GM19452 (cell line): ENCODE results near the gene FAR2.
"Not testable (repeated sequence)": the region's sequence is repeated elsewhere in the genome, so short reads cannot be mapped to it uniquely, and the experiment has no call there.

Experiments used
- ATAC-seq: cut with Tn5 transposase; IDR thresholded peaks from one replicate; pipeline ENCODE4 v1.9.1; 2021; ENCODE audit not compliant: unreplicated experiment

The FAR2 gene

DNA sequence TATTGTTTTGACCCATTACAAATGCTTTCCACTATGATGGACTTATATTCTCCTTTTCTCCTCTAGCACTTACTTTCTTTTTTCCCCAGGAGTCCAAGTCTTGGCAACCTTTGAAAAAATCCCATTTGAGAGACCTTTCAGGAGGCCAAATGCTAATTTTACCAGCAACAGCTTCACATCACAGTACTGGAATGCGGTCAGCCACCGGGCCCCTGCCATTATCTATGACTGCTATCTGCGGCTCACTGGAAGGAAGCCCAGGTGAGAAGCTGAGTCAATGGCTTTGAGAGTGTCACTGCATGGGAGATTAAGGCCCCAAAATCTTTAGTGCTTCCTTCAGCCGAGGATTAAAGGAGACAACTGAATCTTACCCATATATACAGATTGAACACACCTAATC, 167.7 kb downstream of the FAR2 start:
- no peak for ATAC-seq

DNA sequence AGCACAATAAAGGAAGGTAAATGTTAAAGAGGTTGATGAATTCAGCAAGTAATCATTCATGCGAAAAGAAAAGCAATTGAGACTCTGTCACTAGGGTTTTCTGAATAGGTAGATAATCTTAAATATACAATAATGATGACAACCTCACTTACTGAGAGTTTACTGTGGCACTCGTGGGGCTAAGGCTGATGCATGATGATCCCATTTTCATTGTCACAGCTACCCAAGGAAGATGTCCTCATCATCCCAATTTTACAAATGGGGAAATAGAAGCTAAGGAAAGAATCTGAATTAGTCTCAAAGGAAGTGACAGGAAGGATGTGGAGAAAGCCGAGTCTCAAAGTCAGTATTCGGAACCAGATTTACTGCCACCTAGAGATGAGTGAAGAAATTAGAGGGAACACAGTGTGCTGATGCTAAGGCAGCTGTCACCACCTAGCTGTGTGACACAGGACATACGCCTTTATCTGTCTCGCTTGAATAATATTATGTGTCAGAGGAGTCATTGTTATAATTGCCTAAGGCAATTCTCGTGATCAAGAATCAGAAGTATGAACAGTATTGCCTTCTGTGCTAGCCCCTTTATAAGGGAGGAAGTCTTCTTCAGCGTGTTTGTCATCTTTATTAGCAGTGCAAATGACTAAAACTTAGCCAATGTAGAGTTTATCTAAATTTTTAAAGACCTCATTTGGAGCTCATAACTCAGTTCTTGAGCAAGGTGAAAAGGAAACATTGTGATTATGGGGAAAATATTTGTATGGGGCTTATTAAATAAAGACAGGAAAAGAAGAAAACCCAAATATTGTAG, 168.7 kb downstream of the FAR2 start:
- ATAC-seq: peak; percentile 98

DNA sequence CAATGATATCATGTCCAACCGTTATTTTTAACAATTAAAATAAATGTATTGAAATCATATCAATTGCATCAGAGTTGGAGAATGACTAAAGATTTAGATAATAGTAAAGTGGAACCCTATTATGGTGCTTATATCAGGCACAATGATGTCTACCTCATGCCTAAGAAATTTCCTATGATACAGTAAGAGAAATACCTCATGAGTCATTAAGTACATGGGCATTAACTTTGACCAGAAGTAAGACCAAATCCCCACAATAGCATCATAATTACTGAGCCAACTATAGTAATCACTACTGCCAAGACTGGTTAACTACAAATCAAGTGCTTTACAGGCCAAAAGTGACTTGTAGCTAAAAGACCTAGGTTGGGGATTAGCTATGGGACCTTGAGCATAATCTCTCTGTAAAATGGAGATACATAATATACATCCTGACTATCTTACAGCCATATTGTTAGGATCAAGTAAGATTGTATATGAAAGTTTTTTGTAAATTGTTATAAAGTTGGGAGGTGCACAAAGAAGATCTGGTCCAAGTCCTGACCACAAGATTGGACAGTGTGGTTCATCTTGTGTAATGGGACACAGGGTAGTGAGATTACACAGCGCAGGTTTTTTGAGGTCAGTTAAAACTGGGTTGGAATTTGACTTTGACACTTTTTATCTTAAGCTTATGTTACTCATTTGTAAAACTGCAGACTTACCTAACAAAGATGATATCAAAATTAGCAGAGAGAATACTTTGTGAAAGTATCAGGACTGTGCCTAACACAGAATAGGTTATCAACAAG, 171.4 kb downstream of the FAR2 start:
- no peak for ATAC-seq

- no peak for ATAC-seq
Measured at GRCh38 chr12:29322157-29322556, 173.1 kb downstream of the FAR2 start.

DNA sequence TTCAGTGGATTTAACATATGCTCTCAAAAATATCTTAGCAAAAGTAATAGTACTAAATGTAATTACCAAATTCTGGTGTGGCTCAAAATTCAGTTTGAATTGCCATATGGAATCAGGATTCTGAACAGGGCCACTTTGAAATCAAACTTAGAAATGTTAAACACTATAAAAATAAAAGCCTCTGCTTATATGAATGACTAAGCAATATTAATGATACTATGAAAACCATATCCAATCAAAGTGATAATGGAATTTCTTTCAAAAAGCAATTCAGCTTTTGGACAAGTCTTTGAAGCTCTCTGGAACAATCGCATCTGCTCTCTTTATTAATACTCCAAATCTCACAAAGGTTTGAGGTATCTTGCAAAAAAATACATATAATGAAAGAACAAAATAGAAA, 180.3 kb downstream of the FAR2 start:
- ATAC-seq: no peak

DNA sequence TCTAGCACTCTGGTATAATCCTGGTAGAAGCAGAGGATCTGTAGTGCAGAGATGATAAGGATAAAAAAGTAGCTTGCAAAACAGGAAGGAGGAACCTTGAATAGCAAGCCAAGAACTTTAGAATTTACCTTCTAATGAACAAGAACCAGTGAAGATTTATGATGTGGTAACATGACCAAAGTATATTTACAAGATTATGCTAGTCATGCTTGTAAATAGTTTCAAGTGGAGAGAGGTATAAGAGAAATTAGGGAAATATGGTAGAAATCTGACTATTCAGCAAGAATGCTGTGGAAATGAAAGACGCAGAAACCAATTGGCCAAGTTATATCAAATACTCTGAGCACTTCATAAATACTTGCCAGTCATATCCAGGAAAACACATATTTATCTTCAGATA, 184.1 kb downstream of the FAR2 start:
- ATAC-seq: no peak

GRCh38 chr12:29334937-29335336, 185.9 kb downstream of the FAR2 start:
- no peak for ATAC-seq

DNA sequence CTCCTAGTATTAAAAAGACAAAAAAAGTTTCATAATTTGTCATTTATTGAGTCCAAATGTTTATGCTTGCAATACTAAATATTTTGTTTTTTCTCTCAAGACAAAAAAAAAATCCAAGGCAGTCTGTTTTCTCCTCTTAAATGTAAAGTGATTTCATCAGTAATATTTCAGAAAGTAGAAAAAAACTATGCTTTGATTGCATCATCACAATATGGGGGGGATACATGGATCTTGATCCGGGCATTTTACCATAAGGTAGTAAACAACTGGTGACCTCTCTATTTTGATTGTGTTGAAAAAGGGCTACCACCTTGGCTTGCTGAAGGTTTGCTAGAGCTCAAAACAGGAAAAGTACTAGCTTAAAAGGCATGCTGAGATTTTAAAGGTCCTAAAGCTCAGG, 188.2 kb downstream of the FAR2 start:
- ATAC-seq: no peak

GRCh38 chr12:29343022-29343799, 194.1 kb downstream of the FAR2 start:
- no peak for ATAC-seq

DNA sequence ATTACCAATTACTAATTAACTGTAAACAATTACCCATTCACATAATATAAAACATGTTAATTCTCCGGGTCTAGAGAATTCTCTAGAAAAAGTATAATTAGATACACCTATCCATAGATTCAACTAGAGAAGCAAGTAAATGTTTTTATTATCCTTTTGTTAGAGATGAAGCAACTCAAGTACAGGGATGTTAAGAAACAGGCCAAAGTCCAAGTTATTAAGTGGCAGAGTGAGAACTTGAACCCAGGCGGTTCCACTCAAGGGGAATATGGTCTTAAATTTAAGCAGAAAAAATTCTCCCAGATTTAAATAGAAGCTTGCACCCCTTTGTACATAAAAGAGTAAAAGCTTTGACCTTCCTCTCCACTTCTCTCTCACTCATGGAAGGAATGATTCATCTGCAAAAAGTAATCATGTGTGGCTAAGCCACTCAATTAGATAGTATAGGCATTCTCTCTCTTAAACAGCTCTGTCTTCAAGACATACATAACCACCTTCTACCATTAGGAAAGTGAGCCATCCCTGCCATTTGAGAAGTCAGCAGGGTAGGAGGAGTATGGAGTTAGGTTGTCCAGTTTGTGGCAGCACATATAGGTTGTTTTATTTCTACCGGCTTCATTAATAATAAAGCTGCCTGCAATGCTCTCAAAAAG, 197.8 kb downstream of the FAR2 start:
- ATAC-seq: no peak

DNA sequence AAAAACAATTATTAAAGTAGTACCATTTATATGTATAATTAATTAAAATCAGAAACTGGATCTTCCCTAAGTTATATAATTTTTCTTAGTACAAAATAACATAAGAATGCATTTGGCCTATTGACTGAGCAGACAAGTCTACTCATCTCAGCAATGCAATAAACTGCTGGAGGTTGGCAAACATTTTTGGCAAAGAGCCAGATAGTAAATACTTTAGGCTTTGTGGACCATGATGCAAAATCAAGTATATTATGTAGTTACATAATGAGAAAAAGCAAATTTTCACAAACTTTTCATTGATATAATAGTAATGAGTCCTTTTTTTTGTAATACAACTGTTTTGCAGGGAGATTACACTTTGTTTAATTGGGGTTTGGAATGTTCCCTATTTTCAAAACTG, 201.0 kb downstream of the FAR2 start:
- no peak for ATAC-seq

- ATAC-seq: no peak
Measured at GRCh38 chr12:29354954-29355353, 205.9 kb downstream of the FAR2 start.

- no peak for ATAC-seq
Measured at GRCh38 chr12:29365091-29365490, 216.0 kb downstream of the FAR2 start.

DNA sequence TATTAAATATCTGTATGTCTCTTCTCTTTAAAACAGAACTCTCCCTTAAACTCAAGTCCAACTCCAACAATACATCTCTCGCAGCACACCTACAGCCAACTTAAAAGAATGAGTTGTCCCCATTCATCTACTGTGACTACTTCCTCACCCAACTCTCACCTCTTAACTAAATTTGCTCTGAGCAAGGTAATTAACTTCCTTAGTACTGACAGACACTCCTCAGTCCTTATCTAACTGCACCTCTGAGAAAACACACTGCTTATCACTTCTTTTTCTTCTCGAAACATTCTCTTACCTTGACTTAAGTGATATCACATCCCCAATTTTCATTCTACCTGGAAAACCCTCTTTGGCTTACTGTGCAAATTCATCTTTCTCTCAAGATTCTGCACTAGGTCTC, 224.9 kb downstream of the FAR2 start:
- no peak for ATAC-seq

GRCh38 chr12:29374913-29375312, 225.8 kb downstream of the FAR2 start:
- no peak for ATAC-seq

DNA sequence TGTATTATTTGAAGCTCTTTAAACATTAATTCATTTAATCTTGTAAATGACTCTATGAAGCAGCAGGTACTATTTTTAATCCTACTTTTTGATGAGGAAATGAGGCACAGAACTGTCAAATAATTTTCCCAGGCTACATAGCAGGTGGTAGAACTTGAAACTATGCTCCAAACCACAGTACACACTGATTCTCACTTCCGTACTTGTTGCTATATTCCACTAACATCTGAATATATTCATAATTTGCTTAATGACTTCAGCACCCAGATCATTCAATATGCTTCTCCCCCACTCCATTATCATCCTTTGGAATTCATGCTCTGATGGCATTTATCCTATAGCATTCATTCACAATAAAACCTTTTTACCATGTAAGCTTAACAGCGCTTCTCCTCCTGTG, 227.0 kb downstream of the FAR2 start:
- ATAC-seq: no peak

GRCh38 chr12:29380536-29381523, 231.8 kb downstream of the FAR2 start, which contains the start of gene ERGIC2:
ERGIC2 (minus strand) TSS chr12:29381172; CDS start chr12:29371633, 9,539 bp downstream.
- ATAC-seq: peak; percentile 97

- ATAC-seq: no peak
Measured at GRCh38 chr12:29382251-29382650, 233.2 kb downstream of the FAR2 start.

GRCh38 chr12:29385194-29385593, 236.1 kb downstream of the FAR2 start:
- not testable (repeated sequence) for ATAC-seq
